ENCODE measurements around the gene SCTR. TPM values are rescaled to one million over a fixed set of nuclear protein-coding genes. Genes with fewer than 3 reads are reported as not detected.

Gene SCTR
- total and polyA plus RNA-seq, 2 of the 13 experiments (the other 11 are each of a cell fraction or from before 2014, with no cell fraction given) = not detected

DNA sequence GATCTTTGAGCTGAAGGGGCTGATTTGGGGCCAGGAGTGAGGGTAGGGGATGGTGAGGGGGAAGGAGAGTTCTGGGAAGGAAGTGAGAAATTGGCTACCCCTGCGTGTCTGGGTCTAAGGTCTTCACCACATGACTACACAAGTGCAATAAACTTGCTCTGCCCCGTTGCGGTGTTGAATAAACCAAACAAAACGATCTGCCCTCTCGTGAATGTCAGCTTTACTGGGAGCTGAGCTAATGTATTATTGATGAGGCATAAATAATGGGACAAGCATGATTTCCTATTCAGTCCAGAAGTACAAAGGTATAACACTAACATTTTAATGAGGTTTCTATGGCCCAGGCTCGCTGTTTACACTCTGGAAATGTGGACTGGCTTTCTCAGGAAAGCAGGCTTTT is 11.9 kb upstream of the SCTR start (continued):
- TF ChIP-seq ZNF724P (CRISPR knock-in tag; IDR thresholded peaks at IDR 0.05; ENCODE audit: borderline replicate concordance) (no peak), KLF11 (CRISPR knock-in tag; IDR thresholded peaks at IDR 0.05) (no peak), ATF7-NPFF (CRISPR knock-in tag; IDR thresholded peaks at IDR 0.05; ENCODE audit: low read depth) (no peak)
- TF ChIP-seq, protein P1, sequence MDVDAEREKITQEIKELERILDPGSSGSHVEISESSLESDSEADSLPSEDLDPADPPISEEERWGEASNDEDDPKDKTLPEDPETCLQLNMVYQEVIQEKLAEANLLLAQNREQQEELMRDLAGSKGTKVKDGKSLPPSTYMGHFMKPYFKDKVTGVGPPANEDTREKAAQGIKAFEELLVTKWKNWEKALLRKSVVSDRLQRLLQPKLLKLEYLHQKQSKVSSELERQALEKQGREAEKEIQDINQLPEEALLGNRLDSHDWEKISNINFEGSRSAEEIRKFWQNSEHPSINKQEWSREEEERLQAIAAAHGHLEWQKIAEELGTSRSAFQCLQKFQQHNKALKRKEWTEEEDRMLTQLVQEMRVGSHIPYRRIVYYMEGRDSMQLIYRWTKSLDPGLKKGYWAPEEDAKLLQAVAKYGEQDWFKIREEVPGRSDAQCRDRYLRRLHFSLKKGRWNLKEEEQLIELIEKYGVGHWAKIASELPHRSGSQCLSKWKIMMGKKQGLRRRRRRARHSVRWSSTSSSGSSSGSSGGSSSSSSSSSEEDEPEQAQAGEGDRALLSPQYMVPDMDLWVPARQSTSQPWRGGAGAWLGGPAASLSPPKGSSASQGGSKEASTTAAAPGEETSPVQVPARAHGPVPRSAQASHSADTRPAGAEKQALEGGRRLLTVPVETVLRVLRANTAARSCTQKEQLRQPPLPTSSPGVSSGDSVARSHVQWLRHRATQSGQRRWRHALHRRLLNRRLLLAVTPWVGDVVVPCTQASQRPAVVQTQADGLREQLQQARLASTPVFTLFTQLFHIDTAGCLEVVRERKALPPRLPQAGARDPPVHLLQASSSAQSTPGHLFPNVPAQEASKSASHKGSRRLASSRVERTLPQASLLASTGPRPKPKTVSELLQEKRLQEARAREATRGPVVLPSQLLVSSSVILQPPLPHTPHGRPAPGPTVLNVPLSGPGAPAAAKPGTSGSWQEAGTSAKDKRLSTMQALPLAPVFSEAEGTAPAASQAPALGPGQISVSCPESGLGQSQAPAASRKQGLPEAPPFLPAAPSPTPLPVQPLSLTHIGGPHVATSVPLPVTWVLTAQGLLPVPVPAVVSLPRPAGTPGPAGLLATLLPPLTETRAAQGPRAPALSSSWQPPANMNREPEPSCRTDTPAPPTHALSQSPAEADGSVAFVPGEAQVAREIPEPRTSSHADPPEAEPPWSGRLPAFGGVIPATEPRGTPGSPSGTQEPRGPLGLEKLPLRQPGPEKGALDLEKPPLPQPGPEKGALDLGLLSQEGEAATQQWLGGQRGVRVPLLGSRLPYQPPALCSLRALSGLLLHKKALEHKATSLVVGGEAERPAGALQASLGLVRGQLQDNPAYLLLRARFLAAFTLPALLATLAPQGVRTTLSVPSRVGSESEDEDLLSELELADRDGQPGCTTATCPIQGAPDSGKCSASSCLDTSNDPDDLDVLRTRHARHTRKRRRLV (CRISPR knock-in tag; IDR thresholded peaks at IDR 0.05) = no peak

DNA sequence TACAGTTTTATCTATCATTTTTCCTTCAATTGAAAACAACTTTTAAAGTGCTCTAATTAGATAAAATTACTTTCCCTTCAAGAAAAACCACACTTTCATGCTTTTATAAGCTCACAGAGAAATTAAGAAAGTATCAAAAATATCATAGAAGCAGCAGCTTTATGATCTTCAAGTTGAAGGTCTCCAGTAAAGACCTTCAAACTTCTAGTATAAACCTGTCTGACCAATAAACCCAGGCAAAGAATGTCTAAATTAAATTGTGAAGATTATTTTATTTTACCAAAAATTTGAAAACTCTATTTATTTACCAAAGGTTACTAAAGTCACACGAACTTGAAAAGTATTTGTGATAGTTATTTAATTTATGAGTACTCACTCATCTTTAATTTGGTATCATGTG is 9.3 kb upstream of the SCTR start:
- Histone ChIP-seq H3K4me1 (ENCODE audit: insufficient read depth, low read length) (0 out of 2 replicates have a peak, but pooled peaks cover 7% of the 10 kb centered on the region), H3K9ac (ENCODE audit: insufficient read depth, low read depth, low read length) (no peak overlapping the region), H3K27me3 (ENCODE audit: control insufficient read depth in 1 of 2, insufficient read depth in 2 of 2, low read length in 2 of 2) (peaks cover 0 to 11% of the 10 kb centered on the region in 2 experiments; a peak in 1 of 5 replicates), H3K27ac (ENCODE audit: extremely low read length, insufficient read depth, low read length) (no peak overlapping the region), H3K79me2 (ENCODE audit: insufficient read depth, low read length) (no peaks in the 10 kb centered on the region), H3K4me2 (ENCODE audit: low read depth, low read length) (no peak overlapping the region), H3K4me3 (replicated peaks in 1 of 3; ENCODE audit: insufficient read depth in 1 of 3, low read depth in 2 of 3, low read length in 3 of 3) (no peak overlapping the region), H2AFZ (ENCODE audit: low read length) (no peak overlapping the region), H4K20me1 (ENCODE audit: insufficient read depth, low read length) (no peaks in the 10 kb centered on the region), H3K36me3 (replicated peaks in 1 of 2; ENCODE audit: control insufficient read depth in 1 of 2, insufficient read depth in 2 of 2, low read length in 2 of 2) (no peaks in the 10 kb centered on the region), H3K9me3 (ENCODE audit: low read length) (peaks cover 12% of the 10 kb centered on the region)
- ChIA-PET CTCF (ENCODE audit: low intra/inter-chr PET ratio, low total read pairs) (no interaction called here), POLR2A (no interaction called here)
- 0% methylated on average over 1 of the region's 1 CpG for WGBS (ENCODE audit: low lambda C conversion rate)
- BruUV-seq (replicated peaks) = no TSS peak
- intact Hi-C loops (cut with micrococcal nuclease; ENCODE audit: unreplicated experiment) (no loop called here), in situ Hi-C loops (cut with HindIII; ENCODE audit: extremely low pct_ligation_motif_present, low pct_unique_long_range_greater_than_20kb) (no loop called here)
- no peak for DNase-seq (ENCODE audit: low spot score)
- no peak for FAIRE-seq
- no peak for ATAC-seq
- TF ChIP-seq SIN3A (IDR thresholded peaks at IDR 0.05; ENCODE audit: borderline replicate concordance, low read depth, low read length) (no peak), ZFP41 (CRISPR knock-in tag; IDR thresholded peaks at IDR 0.05; ENCODE audit: borderline replicate concordance) (no peak), ZNF850 (CRISPR knock-in tag; conservative IDR thresholded peaks at IDR 0.05) (no peak), KAT7 (CRISPR knock-in tag; IDR thresholded peaks at IDR 0.05; ENCODE audit: borderline replicate concordance) (no peak), SP2 (CRISPR knock-in tag; IDR thresholded peaks at IDR 0.05) (no peak), ZNF446 (CRISPR knock-in tag; IDR thresholded peaks at IDR 0.05) (no peak), ZNF44 (CRISPR knock-in tag; IDR thresholded peaks at IDR 0.05) (no peak), CBX2 (IDR thresholded peaks at IDR 0.05; ENCODE audit: low read depth, low read length) (no peak), CBX2 (CRISPR knock-in tag; IDR thresholded peaks at IDR 0.05; ENCODE audit: low read depth) (no peak), ZNF441 (CRISPR knock-in tag; IDR thresholded peaks at IDR 0.05; ENCODE audit: borderline replicate concordance) (no peak), KLF13 (CRISPR knock-in tag; IDR thresholded peaks at IDR 0.05) (no peak), FOXK2 (IDR thresholded peaks at IDR 0.05) (no peak), ZNF530 (CRISPR knock-in tag; IDR thresholded peaks at IDR 0.05; ENCODE audit: low read depth) (no peak), RCOR2 (CRISPR knock-in tag; IDR thresholded peaks at IDR 0.05) (no peak), CREM (IDR thresholded peaks at IDR 0.05) (no peak), CREM (CRISPR knock-in tag; IDR thresholded peaks at IDR 0.05) (no peak)
- TF ChIP-seq, protein P2, sequence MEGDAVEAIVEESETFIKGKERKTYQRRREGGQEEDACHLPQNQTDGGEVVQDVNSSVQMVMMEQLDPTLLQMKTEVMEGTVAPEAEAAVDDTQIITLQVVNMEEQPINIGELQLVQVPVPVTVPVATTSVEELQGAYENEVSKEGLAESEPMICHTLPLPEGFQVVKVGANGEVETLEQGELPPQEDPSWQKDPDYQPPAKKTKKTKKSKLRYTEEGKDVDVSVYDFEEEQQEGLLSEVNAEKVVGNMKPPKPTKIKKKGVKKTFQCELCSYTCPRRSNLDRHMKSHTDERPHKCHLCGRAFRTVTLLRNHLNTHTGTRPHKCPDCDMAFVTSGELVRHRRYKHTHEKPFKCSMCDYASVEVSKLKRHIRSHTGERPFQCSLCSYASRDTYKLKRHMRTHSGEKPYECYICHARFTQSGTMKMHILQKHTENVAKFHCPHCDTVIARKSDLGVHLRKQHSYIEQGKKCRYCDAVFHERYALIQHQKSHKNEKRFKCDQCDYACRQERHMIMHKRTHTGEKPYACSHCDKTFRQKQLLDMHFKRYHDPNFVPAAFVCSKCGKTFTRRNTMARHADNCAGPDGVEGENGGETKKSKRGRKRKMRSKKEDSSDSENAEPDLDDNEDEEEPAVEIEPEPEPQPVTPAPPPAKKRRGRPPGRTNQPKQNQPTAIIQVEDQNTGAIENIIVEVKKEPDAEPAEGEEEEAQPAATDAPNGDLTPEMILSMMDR (CRISPR knock-in tag; IDR thresholded peaks at IDR 0.05) = no peak
